IMR-90 (cell line): Measurements from ENCODE around the gene MEIS1. TPM values are rescaled to one million over a fixed set of nuclear protein-coding genes. Genes with fewer than 3 reads are reported as not detected.

Source experiments
- ATAC-seq: fragments of 200-7000 bp; cut with Tn5 transposase; 2 replicates; pipeline ENCODE4 v1.9.1; 2020; ENCODE audit warnings: low read depth, mild to moderate bottlenecking, moderate library complexity
- BruUV-seq: library from RNA; stranded (reverse); fragments of 400-500 nt; replicated peaks from 2 replicates; lab custom pipeline; 2021; lab: Mats Ljungman, UMichigan
- CTCF ChIA-PET: fragments of 300-600 bp; formaldehyde crosslinking; extraction: SDS; loops from one replicate; lab custom pipeline; 2021; ENCODE audit warnings: antibody characterized with exemption; lab: Yijun Ruan, JAX
- POLR2A ChIA-PET: fragments of 300-600 bp; sonication (Branson Sonifier 250); formaldehyde crosslinking; loops from one replicate; lab custom pipeline; 2022; ENCODE audit warnings: antibody characterized with exemption; ENCODE audit not compliant: unreplicated experiment; lab: Charles Lee
- DNase-seq: peaks from one replicate; pipeline ENCODE4 v3.0.0; 2013
- H2AFZ ChIP-seq: replicated peaks from 2 replicates; pipeline ENCODE3; 2013; ENCODE audit warnings: low read length, mild to moderate bottlenecking; ENCODE audit not compliant: poor library complexity
- H2AK5ac ChIP-seq: 2 replicates; pipeline ENCODE4 v1.6.1; 2013; ENCODE audit warnings: low read depth, low read length, inconsistent platforms
- H2AK9ac ChIP-seq: replicated peaks from 2 replicates; pipeline ENCODE3; 2013; ENCODE audit warnings: mild to moderate bottlenecking, low read depth, low read length, moderate library complexity; ENCODE audit not compliant: poor library complexity
- H2BK120ac ChIP-seq: 2 replicates; pipeline ENCODE4 v1.6.1; 2013; ENCODE audit warnings: low read depth, low read length, inconsistent platforms
- H2BK15ac ChIP-seq: 3 replicates; pipeline ENCODE4 v1.6.1; 2013; ENCODE audit warnings: low read depth, low read length, inconsistent platforms
- H2BK20ac ChIP-seq: 2 replicates; pipeline ENCODE4 v1.6.1; 2013; ENCODE audit warnings: low read depth, mild to moderate bottlenecking, inconsistent platforms, low read length, moderate library complexity
- H2BK5ac ChIP-seq: 2 replicates; pipeline ENCODE4 v1.6.1; 2013; ENCODE audit warnings: mild to moderate bottlenecking, low read depth, low read length, inconsistent platforms; ENCODE audit not compliant: poor library complexity, severe bottlenecking
- H3K14ac ChIP-seq: replicated peaks from 2 replicates; pipeline ENCODE4 v1.6.1; 2013; ENCODE audit warnings: low read depth, low read length, inconsistent platforms
- H3K18ac ChIP-seq: 2 replicates; pipeline ENCODE4 v1.6.1; 2013; ENCODE audit warnings: low read depth, low read length, control low read depth
- H3K23ac ChIP-seq: 2 replicates; pipeline ENCODE4 v1.6.1; 2013; ENCODE audit warnings: low read depth, low read length, inconsistent platforms
- H3K27ac ChIP-seq: 2 replicates; pipeline ENCODE4 v1.5.1; 2013; ENCODE audit warnings: mild to moderate bottlenecking, control low read depth, low read length; ENCODE audit not compliant: insufficient read depth
- H3K27me3 ChIP-seq: 2 replicates; pipeline ENCODE4 v1.6.1; 2013; ENCODE audit warnings: low read length; ENCODE audit not compliant: control insufficient read depth, insufficient read depth
- H3K36me3 ChIP-seq: 2 replicates; pipeline ENCODE4 v1.6.1; 2013; ENCODE audit warnings: low read length, mixed read lengths; ENCODE audit not compliant: control insufficient read depth, insufficient read depth
- H3K4ac ChIP-seq: 2 replicates; pipeline ENCODE4 v1.6.1; 2013; ENCODE audit warnings: low read depth, low read length, inconsistent platforms
- H3K4me1 ChIP-seq: 2 replicates; pipeline ENCODE4 v1.6.1; 2013; ENCODE audit warnings: low read length, mixed read lengths; ENCODE audit not compliant: control insufficient read depth, insufficient read depth
- H3K4me2 ChIP-seq: 2 replicates; pipeline ENCODE4 v1.6.1; 2013; ENCODE audit warnings: low read depth, mild to moderate bottlenecking, control low read depth, low read length, moderate library complexity
- H3K4me3 ChIP-seq: 2 replicates; pipeline ENCODE4 v1.5.1; 2013; ENCODE audit warnings: low read depth, mild to moderate bottlenecking, control low read depth, low read length, moderate library complexity; ENCODE audit not compliant: insufficient read depth
- H3K56ac ChIP-seq: 2 replicates; pipeline ENCODE4 v1.6.1; 2013; ENCODE audit warnings: low read length, inconsistent platforms; ENCODE audit not compliant: insufficient read depth; ENCODE audit errors: extremely low read depth
- H3K79me1 ChIP-seq, 2 experiments: 2 replicates each; pipeline ENCODE4 v1.6.1; 2013; ENCODE audit warnings: low read length in 2 of 2, inconsistent platforms in 1 of 2, low read depth in 1 of 2
- H3K9ac ChIP-seq: 2 replicates; pipeline ENCODE4 v1.6.1; 2013; ENCODE audit warnings: low read depth, low read length, control low read depth
- H3K9me1 ChIP-seq: 2 replicates; pipeline ENCODE4 v1.6.1; 2013; ENCODE audit warnings: low read length, inconsistent platforms; ENCODE audit not compliant: insufficient read depth
- H3K9me3 ChIP-seq: 2 replicates; pipeline ENCODE4 v1.6.1; 2013; ENCODE audit warnings: low read length; ENCODE audit not compliant: control insufficient read depth, insufficient read depth
- H4K20me1 ChIP-seq: 2 replicates; pipeline ENCODE4 v1.6.1; 2013; ENCODE audit warnings: low read length, inconsistent platforms; ENCODE audit not compliant: insufficient read depth
- H4K5ac ChIP-seq: 2 replicates; pipeline ENCODE4 v1.6.1; 2013; ENCODE audit warnings: mild to moderate bottlenecking, low read depth, low read length, control low read depth
- H4K8ac ChIP-seq, 2 experiments: 2 replicates each; pipeline ENCODE4 v1.6.1; 2013; ENCODE audit warnings: low read depth in 2 of 2, low read length in 2 of 2, control low read depth in 1 of 2, inconsistent platforms in 1 of 2
- H4K91ac ChIP-seq: 2 replicates; pipeline ENCODE4 v1.6.1; 2013; ENCODE audit warnings: low read depth, low read length, inconsistent platforms; ENCODE audit not compliant: insufficient read depth
- BHLHE40 ChIP-seq: fragments of 150-350 bp; IDR thresholded peaks from 2 replicates; pipeline ENCODE4 v1.6.1; 2016; ENCODE audit warnings: mild to moderate bottlenecking, low read depth, low read length
- CEBPB ChIP-seq: IDR thresholded peaks from 2 replicates; pipeline ENCODE4 v1.6.1; 2012; ENCODE audit warnings: low read depth, low read length, improper control_type of control experiment
- CHD1 ChIP-seq: IDR thresholded peaks from 2 replicates; pipeline ENCODE4 v1.6.1; 2012; ENCODE audit warnings: low read depth, low read length, improper control_type of control experiment
- CTCF ChIP-seq: conservative IDR thresholded peaks from 2 replicates; pipeline ENCODE4 v1.5.1; 2012; ENCODE audit warnings: mild to moderate bottlenecking, low read depth, low read length, improper control_type of control experiment
- FOS ChIP-seq: fragments of 150-350 bp; IDR thresholded peaks from 2 replicates; pipeline ENCODE4 v1.6.1; 2016; ENCODE audit warnings: low read depth, low read length
- MAFK ChIP-seq: IDR thresholded peaks from 2 replicates; pipeline ENCODE4 v1.6.1; 2012; ENCODE audit warnings: low read depth, low read length, improper control_type of control experiment
- MAZ ChIP-seq: IDR thresholded peaks from 2 replicates; pipeline ENCODE4 v1.6.1; 2012; ENCODE audit warnings: low read depth, mild to moderate bottlenecking, low read length, improper control_type of control experiment, moderate library complexity, borderline replicate concordance
- MXI1 ChIP-seq: IDR thresholded peaks from 2 replicates; pipeline ENCODE4 v1.6.1; 2012; ENCODE audit warnings: low read depth, mild to moderate bottlenecking, low read length, moderate library complexity, borderline replicate concordance
- NFE2L2 ChIP-seq: fragments of 150-350 bp; IDR thresholded peaks from 2 replicates; pipeline ENCODE4 v1.6.1; 2016; ENCODE audit warnings: low read depth, mild to moderate bottlenecking, low read length
- POLR2A ChIP-seq: IDR thresholded peaks from 2 replicates; pipeline ENCODE4 v1.6.1; 2012; ENCODE audit warnings: mild to moderate bottlenecking, low read depth, low read length
- RAD21 ChIP-seq: IDR thresholded peaks from 2 replicates; pipeline ENCODE4 v1.6.1; 2012; ENCODE audit warnings: low read length, improper control_type of control experiment
- RCOR1 ChIP-seq: IDR thresholded peaks from 2 replicates; pipeline ENCODE4 v1.6.1; 2012; ENCODE audit warnings: mild to moderate bottlenecking, low read length, improper control_type of control experiment; ENCODE audit not compliant: insufficient replicate concordance
- RFX5 ChIP-seq: IDR thresholded peaks from 2 replicates; pipeline ENCODE4 v1.8.0; 2012; ENCODE audit warnings: low read depth, mild to moderate bottlenecking, low read length, moderate library complexity
- SMC3 ChIP-seq: fragments of 150-350 bp; IDR thresholded peaks from 2 replicates; pipeline ENCODE4 v1.6.1; 2016; ENCODE audit warnings: low read depth, mild to moderate bottlenecking, antibody characterized with exemption, low read length, moderate library complexity
- WGBS, 2 experiments: methylation state at CpG; one replicate each; pipeline versions ENCODE4 v1.1.5 to v1.1.7; 2013; ENCODE audit warnings: missing lambda C conversion rate in 2 of 2; ENCODE audit not compliant: insufficient read length in 1 of 2; ENCODE audit errors: extremely low coverage in 2 of 2; 5-methylcytosine and 5-hydroxymethylcytosine counted together
- dilution Hi-C: fragments of 300-500 bp; cut with HindIII; formaldehyde crosslinking; loops from one replicate; pipeline ENCODE4 v1.14.3; 2018; ENCODE audit warnings: low sequenced_read_pairs; ENCODE audit not compliant: unreplicated experiment
- in situ Hi-C: fragments of 300-500 bp; cut with MboI; formaldehyde crosslinking; loops from 3 replicates; pipeline ENCODE4 v1.14.3; 2019; ENCODE audit warnings: low sequenced_read_pairs, inconsistent platforms, mixed read lengths
- intact Hi-C: fragments of 100-400 bp; cut with micrococcal nuclease; formaldehyde crosslinking; loops from 2 replicates; pipeline ENCODE4 v1.10.0; 2022
- polyA plus RNA-seq, 3 experiments: library from polyadenylated mRNA; depleted of rRNA; stranded (reverse); fragments of >200 nt; gene quantifications; 2 replicates each; pipeline ENCODE4 v1.2.3, GENCODE V29; 2012; ENCODE audit warnings: low replicate concordance in 1 of 3
- total RNA-seq: library from RNA; depleted of rRNA; stranded (reverse); fragments of >200 nt; gene quantifications from 2 replicates; pipeline ENCODE4 v1.2.3, GENCODE V29; 2012
- TF ChIP-seq, protein P1 (sequence below): fragments of 150-350 bp; IDR thresholded peaks from 2 replicates; pipeline ENCODE4 v1.6.1; 2016; ENCODE audit warnings: low read depth, mild to moderate bottlenecking, low read length, moderate library complexity, borderline replicate concordance
- TF ChIP-seq, protein P2 (sequence below): fragments of 150-350 bp; IDR thresholded peaks from 2 replicates; pipeline ENCODE4 v1.6.1; 2017; ENCODE audit warnings: mild to moderate bottlenecking, antibody characterized with exemption, low read length, low read depth

MEIS1 gene
- total and polyA plus RNA-seq, 2 of the 4 experiments (the other 2 are of a cell fraction): 54.4 to 157 TPM

GRCh38 chr2:66562304-66562685 lies 127.4 kb downstream of the MEIS1 start:
- WGBS, 2 experiments: no CpG with 5 or more reads among the region's 1 CpG

More at GRCh38 chr2:66562304-66562685, 127.4 kb downstream of the MEIS1 start:
- peaks cover 22% of the 10 kb centered on the region for H3K4me1 ChIP-seq
- H3K36me3 ChIP-seq: peaks cover 30% of the 10 kb centered on the region
- no peak overlapping the region for H2BK20ac ChIP-seq
- ATAC-seq (no peak), DNase-seq (no peak)
- H3K9me1 ChIP-seq: peaks cover 12% of the 10 kb centered on the region
- 0 out of 2 replicates have a peak overlapping the region, but pooled peaks have one; percentile 10 for H3K4ac ChIP-seq
- H4K20me1 ChIP-seq: peaks cover 58% of the 10 kb centered on the region
- H2BK15ac ChIP-seq: no peak overlapping the region; the same call in 2 of the 3 replicates
- no peak overlapping the region for H4K5ac ChIP-seq
- H2AFZ ChIP-seq: no peak overlapping the region
- H3K18ac ChIP-seq: no peak overlapping the region
- in situ Hi-C loops: no loop called here
- TF ChIP-seq CEBPB: no peak
- TF ChIP-seq BHLHE40: no peak
- no peak for TF ChIP-seq MAFK
- no peak for TF ChIP-seq CTCF
- no peak for TF ChIP-seq RCOR1
- TF ChIP-seq SMC3: no peak
- TF ChIP-seq, protein P1, sequence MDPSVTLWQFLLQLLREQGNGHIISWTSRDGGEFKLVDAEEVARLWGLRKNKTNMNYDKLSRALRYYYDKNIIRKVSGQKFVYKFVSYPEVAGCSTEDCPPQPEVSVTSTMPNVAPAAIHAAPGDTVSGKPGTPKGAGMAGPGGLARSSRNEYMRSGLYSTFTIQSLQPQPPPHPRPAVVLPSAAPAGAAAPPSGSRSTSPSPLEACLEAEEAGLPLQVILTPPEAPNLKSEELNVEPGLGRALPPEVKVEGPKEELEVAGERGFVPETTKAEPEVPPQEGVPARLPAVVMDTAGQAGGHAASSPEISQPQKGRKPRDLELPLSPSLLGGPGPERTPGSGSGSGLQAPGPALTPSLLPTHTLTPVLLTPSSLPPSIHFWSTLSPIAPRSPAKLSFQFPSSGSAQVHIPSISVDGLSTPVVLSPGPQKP: no peak
- TF ChIP-seq CHD1: no peak
- TF ChIP-seq RFX5: no peak
- TF ChIP-seq MAZ: no peak
- no peak for TF ChIP-seq RAD21
- no peak for TF ChIP-seq FOS
- TF ChIP-seq POLR2A: no peak
- TF ChIP-seq MXI1: no peak
- TF ChIP-seq, protein P2, sequence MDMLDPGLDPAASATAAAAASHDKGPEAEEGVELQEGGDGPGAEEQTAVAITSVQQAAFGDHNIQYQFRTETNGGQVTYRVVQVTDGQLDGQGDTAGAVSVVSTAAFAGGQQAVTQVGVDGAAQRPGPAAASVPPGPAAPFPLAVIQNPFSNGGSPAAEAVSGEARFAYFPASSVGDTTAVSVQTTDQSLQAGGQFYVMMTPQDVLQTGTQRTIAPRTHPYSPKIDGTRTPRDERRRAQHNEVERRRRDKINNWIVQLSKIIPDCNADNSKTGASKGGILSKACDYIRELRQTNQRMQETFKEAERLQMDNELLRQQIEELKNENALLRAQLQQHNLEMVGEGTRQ: no peak
- no peak for TF ChIP-seq NFE2L2
- peak overlapping the region; percentile 14; the same call in 1 of the 2 replicates for H3K4me2 ChIP-seq
- H2AK9ac ChIP-seq: no peak overlapping the region
- BruUV-seq: no TSS peak
- H3K23ac ChIP-seq: peak overlapping the region; percentile 90; the same call in 1 of the 2 replicates
- no peak overlapping the region for H3K56ac ChIP-seq
- peaks cover 29 to 70% of the 10 kb centered on the region in 2 experiments; a peak in 3 of 4 replicates for H3K79me1 ChIP-seq
- H2BK5ac ChIP-seq: peak overlapping the region; percentile 80
- H3K4me3 ChIP-seq: no peak overlapping the region
- 0 out of 2 replicates have a peak overlapping the region, but pooled peaks have one; percentile 35 for H2AK5ac ChIP-seq
- H3K14ac ChIP-seq: peak overlapping the region; percentile 92; the same call in 1 of the 2 replicates
- no peak overlapping the region for H3K9ac ChIP-seq
- H4K8ac ChIP-seq: no peak overlapping the region
- ChIA-PET POLR2A (no interaction called here), CTCF (no interaction called here)
- no peak overlapping the region for H4K91ac ChIP-seq
- intact Hi-C loops: no loop called here
- H2BK120ac ChIP-seq: no peak overlapping the region
- no peak overlapping the region; the same call in 1 of the 2 replicates for H3K27ac ChIP-seq
- dilution Hi-C loops: no loop called here
- no peaks in the 10 kb centered on the region for H3K9me3 ChIP-seq
- no peaks in the 10 kb centered on the region for H3K27me3 ChIP-seq
